HG03469 (cell line): ENCODE results near the gene TLNRD1.

Experiments
- ATAC-seq: cut with Tn5 transposase; IDR thresholded peaks from one replicate; pipeline ENCODE4 v1.9.1; 2021; ENCODE audit warnings: mild to moderate bottlenecking, moderate library complexity, moderate number of reproducible peaks; ENCODE audit not compliant: unreplicated experiment

Gene TLNRD1

GRCh38 chr15:81053621-81054020, 52.9 kb downstream of the TLNRD1 start:
- ATAC-seq = no peak

DNA sequence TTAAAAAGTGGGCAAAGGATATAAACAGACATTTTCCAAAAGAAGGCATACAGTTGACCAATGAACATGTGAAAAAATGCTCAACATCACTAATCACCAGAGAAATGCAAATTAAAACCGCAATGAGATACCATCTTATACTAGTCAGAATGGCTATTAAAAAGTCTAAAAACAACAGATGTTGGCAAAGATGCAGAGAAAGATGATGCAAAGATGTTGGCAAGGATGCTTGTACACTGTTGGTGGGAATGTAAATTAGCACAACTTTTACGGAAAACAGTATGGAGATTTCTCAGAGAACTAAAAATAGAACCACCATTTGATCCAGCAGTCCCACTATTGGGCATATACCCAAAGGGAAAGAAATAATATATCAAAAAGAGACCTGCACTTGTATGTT, 53.5 kb downstream of the TLNRD1 start:
- ATAC-seq = no peak
